Prostate gland (tissue), 2 donors: Measurements from ENCODE around the gene PFKFB3. TPM values are rescaled to one million over a fixed set of nuclear protein-coding genes. Genes with fewer than 3 reads are reported as not detected.
"Not testable (repeated sequence)": the region's sequence is repeated elsewhere in the genome, so short reads cannot be mapped to it uniquely, and the experiment has no call there.

ENCODE experiments used
- DNase-seq: peaks from one replicate; pipeline ENCODE4 v3.0.0-alpha.2; 2019; ENCODE audit warnings: low spot score
- H3K27ac ChIP-seq, 2 donors: fragments of 200-600 bp; sonication (generic); 2 replicates each; pipeline ENCODE4 v1.5.1; 2017 to 2019
- H3K27me3 ChIP-seq: fragments of 200-600 bp; sonication (generic); replicated peaks from 2 replicates; pipeline ENCODE4 v1.5.1; 2019; ENCODE audit not compliant: insufficient read depth
- H3K36me3 ChIP-seq, 2 donors: fragments of 200-600 bp; sonication (generic); 1 replicate in 1 of 2; 2 replicates in 1 of 2; pipeline versions ENCODE4 v1.5.1 to v1.8.1; 2017 to 2019
- H3K4me1 ChIP-seq: fragments of 200-600 bp; sonication (generic); replicated peaks from 2 replicates; pipeline ENCODE4 v1.5.1; 2019
- H3K4me3 ChIP-seq, 2 donors: fragments of 200-600 bp; sonication (generic); 2 replicates each; pipeline ENCODE4 v1.5.1; 2017 to 2019
- H3K9me3 ChIP-seq: fragments of 200-600 bp; sonication (generic); 2 replicates; pipeline ENCODE4 v1.5.1; 2017
- POLR2A ChIP-seq: fragments of 450-650 bp; IDR thresholded peaks from one replicate; pipeline ENCODE4 v1.6.1; 2016; ENCODE audit warnings: antibody characterized with exemption, mild to moderate bottlenecking
- POLR2AphosphoS5 ChIP-seq: sonication (generic); formaldehyde crosslinking; IDR thresholded peaks from one replicate; pipeline ENCODE4 v1.6.1; 2017; ENCODE audit warnings: antibody characterized with exemption
- WGBS: methylation state at CpG from one replicate; pipeline ENCODE4 v1.1.5; 2018; 5-methylcytosine and 5-hydroxymethylcytosine counted together
- intact Hi-C: fragments of 100-400 bp; cut with DNase I; formaldehyde crosslinking; loops from one replicate; pipeline ENCODE4 v1.14.2; 2022
- total RNA-seq, 2 donors: library from RNA; depleted of rRNA; stranded (reverse); fragments of >200 nt; gene quantifications; one replicate each; pipeline ENCODE4 v1.1.0, GENCODE V29; 2016
- TF ChIP-seq, protein P1 (sequence below), 4 experiments: fragments of 200-600 bp in 2 of 4; fragments of 450-650 bp in 2 of 4; sonication (generic) in 2 of 4; IDR thresholded peaks; 1 replicate in 3 of 4; 2 replicates in 1 of 4; pipeline ENCODE4 v1.5.1; 2016 to 2019; ENCODE audit warnings: antibody characterized with exemption in 4 of 4, mild to moderate bottlenecking in 2 of 4, moderate library complexity in 2 of 4

The PFKFB3 gene
- total RNA-seq, 2 donors from 2014 or later = 24.3 to 52.7 TPM

DNA sequence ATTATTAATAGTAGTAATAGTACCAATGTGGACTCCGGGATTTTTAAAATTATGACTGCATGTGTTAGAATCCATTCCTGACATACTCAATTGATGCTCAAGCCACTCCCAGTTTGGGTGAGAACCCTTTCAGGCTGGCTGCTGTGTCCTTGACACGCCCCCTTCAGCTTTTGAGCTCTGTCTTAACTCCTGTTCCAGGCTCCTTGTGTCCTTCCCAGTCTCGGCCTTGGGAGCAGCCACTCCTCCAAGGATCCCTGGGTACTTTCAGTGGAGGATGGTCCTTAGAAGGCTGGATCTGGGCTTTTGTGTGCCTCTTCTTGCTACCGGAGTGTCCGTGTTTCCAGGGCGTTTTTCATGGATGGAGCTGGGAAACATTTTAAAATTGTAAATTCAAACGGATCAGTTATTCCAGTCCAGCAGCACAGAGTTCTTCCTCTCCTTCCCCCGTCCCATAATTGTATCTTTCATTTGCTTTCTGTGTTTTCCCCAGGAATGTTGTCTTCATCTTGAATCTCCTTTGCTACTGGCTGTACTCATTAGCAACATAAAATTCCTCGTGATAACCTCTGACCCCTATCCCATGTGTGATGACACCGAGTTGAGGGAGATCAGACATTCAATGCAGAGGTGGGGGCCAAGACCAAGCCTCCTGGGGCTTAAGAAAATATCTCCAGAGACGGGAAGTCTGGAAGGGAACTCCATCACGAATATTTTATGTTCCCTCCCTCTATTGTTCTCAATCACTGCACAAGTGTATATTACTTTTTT, 40.0 kb upstream of the PFKFB3 start:
- Histone ChIP-seq H3K36me3 (no peaks in the 10 kb centered on the region), H3K9me3 (no peaks in the 10 kb centered on the region), H3K4me1 (no peaks in the 10 kb centered on the region), H3K27me3 (no peaks in the 10 kb centered on the region), H3K4me3 (peak overlapping the region; percentile 45 to 52), H3K27ac (peak overlapping the region; percentile 64 to 71)
- TF ChIP-seq POLR2AphosphoS5 = no peak
- TF ChIP-seq, protein P1, sequence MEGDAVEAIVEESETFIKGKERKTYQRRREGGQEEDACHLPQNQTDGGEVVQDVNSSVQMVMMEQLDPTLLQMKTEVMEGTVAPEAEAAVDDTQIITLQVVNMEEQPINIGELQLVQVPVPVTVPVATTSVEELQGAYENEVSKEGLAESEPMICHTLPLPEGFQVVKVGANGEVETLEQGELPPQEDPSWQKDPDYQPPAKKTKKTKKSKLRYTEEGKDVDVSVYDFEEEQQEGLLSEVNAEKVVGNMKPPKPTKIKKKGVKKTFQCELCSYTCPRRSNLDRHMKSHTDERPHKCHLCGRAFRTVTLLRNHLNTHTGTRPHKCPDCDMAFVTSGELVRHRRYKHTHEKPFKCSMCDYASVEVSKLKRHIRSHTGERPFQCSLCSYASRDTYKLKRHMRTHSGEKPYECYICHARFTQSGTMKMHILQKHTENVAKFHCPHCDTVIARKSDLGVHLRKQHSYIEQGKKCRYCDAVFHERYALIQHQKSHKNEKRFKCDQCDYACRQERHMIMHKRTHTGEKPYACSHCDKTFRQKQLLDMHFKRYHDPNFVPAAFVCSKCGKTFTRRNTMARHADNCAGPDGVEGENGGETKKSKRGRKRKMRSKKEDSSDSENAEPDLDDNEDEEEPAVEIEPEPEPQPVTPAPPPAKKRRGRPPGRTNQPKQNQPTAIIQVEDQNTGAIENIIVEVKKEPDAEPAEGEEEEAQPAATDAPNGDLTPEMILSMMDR (IDR thresholded peaks at IDR 0.05) = no peak
- no peak for TF ChIP-seq POLR2A
- intact Hi-C loops = loop anchor here (5.0 kb wide), 1 partner anchor 40 kb away; the partner anchor contains the start of gene PFKFB3
- WGBS = 55% methylated on average over 12 of the region's 12 CpGs
- no peak for DNase-seq

DNA sequence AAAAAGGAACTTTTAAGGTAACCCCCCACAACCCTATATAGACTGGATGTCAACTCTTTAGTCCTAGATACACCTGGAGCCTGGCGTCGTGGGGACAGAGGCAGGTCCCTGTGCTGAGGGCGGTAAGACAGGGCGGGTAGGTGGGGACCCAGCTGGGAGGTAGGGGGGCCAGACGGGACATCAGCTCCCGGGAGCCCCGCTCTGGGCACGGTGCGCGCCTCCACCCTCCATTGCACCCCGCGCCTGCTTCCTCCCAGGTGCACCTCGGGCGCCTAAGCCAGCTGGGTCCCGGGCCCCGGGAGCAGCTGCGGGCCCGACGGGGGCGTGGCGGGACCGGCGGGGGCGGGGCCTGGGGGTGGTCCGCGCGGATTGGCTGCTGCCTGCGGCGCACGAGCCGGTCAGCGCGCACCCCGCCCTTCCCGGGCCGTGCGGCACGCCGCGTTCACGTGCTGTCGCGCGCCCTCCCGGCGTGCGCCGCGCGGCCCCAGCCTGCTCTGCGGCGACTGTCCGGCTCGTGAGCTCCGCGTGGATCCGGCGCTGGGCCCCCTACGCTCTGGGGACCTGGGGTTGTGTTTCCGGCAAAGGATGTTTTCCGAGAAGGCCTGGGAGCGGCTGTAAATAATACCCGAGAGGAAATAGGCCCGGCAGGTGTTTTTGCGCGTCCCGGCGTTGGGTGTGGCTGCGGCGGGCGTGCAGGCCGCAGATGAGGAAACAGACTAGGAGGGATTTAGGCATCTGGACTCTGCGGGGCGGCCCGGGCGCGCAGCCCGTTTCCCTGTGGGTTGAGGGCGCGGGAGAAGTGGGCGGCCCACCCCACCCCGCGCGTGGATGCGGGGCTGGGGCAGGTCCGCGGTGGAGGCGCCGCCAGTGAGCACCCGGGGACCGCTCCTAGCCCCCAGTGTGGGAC, 39.1 kb upstream of the PFKFB3 start:
- H3K27ac ChIP-seq = peak overlapping the region; percentile 71 to 83
- no peaks in the 10 kb centered on the region for H3K9me3 ChIP-seq
- intact Hi-C loops = loop anchor here (5.0 kb wide), 1 partner anchor 39 kb away; the partner anchor contains the start of gene PFKFB3
- H3K4me1 ChIP-seq = no peaks in the 10 kb centered on the region
- peak; percentile 89 for DNase-seq
- no peaks in the 10 kb centered on the region for H3K36me3 ChIP-seq
- peak overlapping the region; percentile 45 to 52 for H3K4me3 ChIP-seq
- peak; percentile 21 for TF ChIP-seq POLR2A
- TF ChIP-seq POLR2AphosphoS5 = peak; percentile 61
- TF ChIP-seq, protein P1 (IDR thresholded peaks at IDR 0.05) = no peak
- H3K27me3 ChIP-seq = no peaks in the 10 kb centered on the region
- WGBS = under 1% methylated on average over 90 of the region's 91 CpGs

DNA sequence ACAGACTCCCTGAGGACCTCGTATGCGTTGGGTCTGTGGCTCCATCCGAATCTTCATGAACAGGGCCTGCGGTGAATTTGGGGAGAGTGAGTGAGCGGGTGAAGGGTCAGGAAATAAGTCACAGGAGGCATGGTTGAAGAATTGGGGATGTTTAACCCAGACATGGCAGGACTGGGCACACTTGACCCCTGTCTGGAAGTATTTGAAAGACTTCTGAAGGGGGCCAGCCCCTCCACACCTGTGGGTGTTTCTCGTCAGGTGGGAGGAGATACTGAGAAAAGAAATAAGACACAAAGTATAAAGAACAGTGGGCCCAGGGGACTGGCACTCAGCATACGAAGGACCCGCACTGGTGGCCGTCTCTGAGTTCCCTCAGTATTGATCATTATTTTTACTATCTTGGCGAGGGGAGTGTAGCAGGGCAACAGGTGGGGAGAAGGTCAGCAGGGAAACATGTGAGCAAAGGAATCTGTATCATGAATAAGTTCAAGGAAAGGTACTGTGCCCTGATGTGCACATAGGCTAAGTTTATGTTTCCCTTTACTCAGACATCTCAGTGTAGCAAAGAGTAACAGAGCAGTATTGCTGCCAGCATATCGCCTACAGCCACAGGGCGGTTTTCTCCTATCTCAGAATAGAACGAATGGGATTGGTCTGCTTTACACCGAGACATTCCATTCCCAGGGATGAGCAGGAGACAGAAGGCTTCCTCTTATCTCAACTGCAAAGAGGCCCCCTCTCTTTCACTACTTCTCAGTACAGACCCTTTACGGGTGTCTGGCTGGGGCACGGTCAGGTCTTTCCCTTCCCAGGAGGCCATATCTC, 38.2 kb upstream of the PFKFB3 start:
- DNase-seq = no peak
- WGBS = 21% methylated on average over 16 of the region's 16 CpGs
- TF ChIP-seq POLR2AphosphoS5 (no peak), POLR2A (no peak)
- TF ChIP-seq, protein P1 (IDR thresholded peaks at IDR 0.05) = no peak

DNA sequence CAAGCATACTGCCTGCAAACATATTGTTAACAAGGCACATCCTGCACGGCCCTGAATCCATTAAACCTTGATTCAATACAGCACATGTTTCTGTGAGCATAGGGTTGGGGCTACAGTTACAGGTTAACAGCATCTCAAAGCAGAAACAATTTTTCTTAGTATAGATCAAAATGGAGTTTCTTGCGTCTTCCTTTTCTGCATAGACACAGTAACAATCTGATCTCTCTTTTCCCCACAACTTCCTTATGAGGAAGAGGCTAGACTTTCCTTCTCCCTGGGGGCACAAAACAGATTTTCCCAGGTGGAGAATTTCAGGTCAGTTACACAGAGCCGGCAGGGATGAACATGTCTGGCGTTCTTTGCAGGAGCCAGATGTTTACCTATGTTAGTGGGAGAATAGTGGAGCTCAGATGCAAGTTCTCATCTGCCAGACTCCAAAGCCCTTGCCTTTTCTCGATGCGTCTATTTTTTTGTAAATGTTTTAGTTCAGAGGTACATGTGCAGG, 37.5 kb upstream of the PFKFB3 start:
- 26% methylated on average over 6 of the region's 6 CpGs for WGBS
- H3K4me3 ChIP-seq = no peak overlapping the region
- no peak for DNase-seq
- H3K9me3 ChIP-seq = no peaks in the 10 kb centered on the region
- H3K27me3 ChIP-seq = no peaks in the 10 kb centered on the region
- H3K4me1 ChIP-seq = no peaks in the 10 kb centered on the region
- TF ChIP-seq POLR2A (no peak), POLR2AphosphoS5 (no peak)
- TF ChIP-seq, protein P1 (IDR thresholded peaks at IDR 0.05) = no peak
- no peak overlapping the region for H3K27ac ChIP-seq
- no peaks in the 10 kb centered on the region for H3K36me3 ChIP-seq
- intact Hi-C loops = no loop called here

More for the DNA sequence above, 38.2 kb upstream of the PFKFB3 start:
- peak overlapping the region; percentile 45 to 52 for H3K4me3 ChIP-seq
- H3K9me3 ChIP-seq = no peaks in the 10 kb centered on the region
- H3K27ac ChIP-seq = peak overlapping the region; percentile 71 to 83
- no peaks in the 10 kb centered on the region for H3K36me3 ChIP-seq
- no peaks in the 10 kb centered on the region for H3K4me1 ChIP-seq
- H3K27me3 ChIP-seq = no peaks in the 10 kb centered on the region
- intact Hi-C loops = loop anchor here (5.0 kb wide), 1 partner anchor 38 kb away; the partner anchor contains the start of gene PFKFB3

DNA sequence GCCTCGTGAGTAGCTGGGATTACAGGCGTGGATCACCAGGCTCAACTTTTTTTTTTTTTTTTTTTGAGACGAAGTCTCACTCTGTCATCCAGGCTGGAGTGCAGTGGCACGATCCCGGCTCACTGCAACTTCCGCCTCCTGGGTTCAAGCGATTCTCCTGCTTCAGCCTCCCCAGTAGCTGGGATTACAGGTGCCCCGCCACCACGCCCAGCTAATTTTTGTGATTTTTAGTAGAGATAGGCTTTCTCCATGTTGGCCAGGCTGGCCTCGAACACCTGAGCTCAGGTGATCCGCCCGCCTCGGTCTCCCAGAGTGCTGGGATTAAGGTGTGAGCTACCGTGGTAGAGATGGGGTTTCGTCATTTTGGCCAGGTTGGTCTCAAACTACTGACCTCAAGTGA, 36.8 kb upstream of the PFKFB3 start:
- WGBS = 91% methylated on average over 15 of the region's 15 CpGs
- DNase-seq, H3K4me1 ChIP-seq, H3K36me3 ChIP-seq, H3K4me3 ChIP-seq, H3K27ac ChIP-seq, intact Hi-C loops, H3K27me3 ChIP-seq, H3K9me3 ChIP-seq: not testable (repeated sequence)
